Smooth muscle cell (in vitro differentiated cells): ENCODE data around the gene TAOK2. TPM values are rescaled to one million over a fixed set of nuclear protein-coding genes. Genes with fewer than 3 reads are reported as not detected.

Source experiments
- DNase-seq: peaks from one replicate; lab custom pipeline; 2025; ENCODE audit not compliant: unreplicated experiment; lab: John Stamatoyannopoulos, UW
- H2AFZ ChIP-seq: fragments of 200-600 bp; sonication (generic); 2 replicates; pipeline ENCODE4 v1.6.0; 2016; ENCODE audit warnings: antibody characterized with exemption, low read depth, mild to moderate bottlenecking
- H3F3A ChIP-seq: fragments of 200-600 bp; sonication (generic); 2 replicates; pipeline ENCODE4 v1.6.0; 2017; ENCODE audit warnings: antibody characterized with exemption, low read depth
- H3K27ac ChIP-seq: fragments of 200-600 bp; sonication (generic); 2 replicates; pipeline ENCODE4 v1.5.1; 2016; ENCODE audit warnings: low read depth, mild to moderate bottlenecking
- H3K27me3 ChIP-seq: fragments of 200-600 bp; sonication (generic); 2 replicates; pipeline ENCODE4 v1.6.1; 2016; ENCODE audit warnings: low read depth, mild to moderate bottlenecking
- H3K36me3 ChIP-seq: fragments of 200-600 bp; sonication (generic); 2 replicates; pipeline ENCODE4 v1.5.1; 2016; ENCODE audit warnings: low read depth
- H3K4me1 ChIP-seq: fragments of 200-600 bp; sonication (generic); 2 replicates; pipeline ENCODE4 v1.5.1; 2016; ENCODE audit warnings: low read depth
- H3K4me2 ChIP-seq: fragments of 200-600 bp; sonication (generic); 2 replicates; pipeline ENCODE4 v1.6.0; 2016; ENCODE audit warnings: mild to moderate bottlenecking
- H3K4me3 ChIP-seq: fragments of 200-600 bp; sonication (generic); 2 replicates; pipeline ENCODE4 v1.5.1; 2016; ENCODE audit warnings: mild to moderate bottlenecking
- H3K79me2 ChIP-seq: fragments of 200-600 bp; sonication (generic); 2 replicates; pipeline ENCODE4 v1.6.0; 2016; ENCODE audit warnings: low read depth, mild to moderate bottlenecking
- H3K9ac ChIP-seq: fragments of 200-600 bp; sonication (generic); 2 replicates; pipeline ENCODE4 v1.6.0; 2016; ENCODE audit warnings: low read depth
- H3K9me3 ChIP-seq: fragments of 200-600 bp; sonication (generic); replicated peaks from 2 replicates; pipeline ENCODE4 v1.5.1; 2016; ENCODE audit warnings: low read depth
- H4K20me1 ChIP-seq: fragments of 200-600 bp; sonication (generic); 2 replicates; pipeline ENCODE4 v1.6.0; 2016; ENCODE audit warnings: low read depth
- WGBS: methylation state at CpG from one replicate; pipeline ENCODE4 v1.1.7; 2016; ENCODE audit warnings: low lambda C conversion rate; 5-methylcytosine and 5-hydroxymethylcytosine counted together
- polyA plus RNA-seq: library from polyadenylated mRNA; unstranded; fragments of >200 nt; fragmentation: Nextera tagmentation; extraction: Ambion mirVana; gene quantifications from 2 replicates; pipeline ENCODE4 v1.2.1, GENCODE V29; 2016
- total RNA-seq: library from RNA; depleted of rRNA; stranded (reverse); fragments of >200 nt; gene quantifications from 2 replicates; pipeline ENCODE4 v1.2.3, GENCODE V29; 2014
- TF ChIP-seq, protein P1 (sequence below): fragments of 200-600 bp; sonication (generic); IDR thresholded peaks from 2 replicates; pipeline ENCODE4 v1.5.1; 2017; ENCODE audit warnings: borderline replicate concordance, mild to moderate bottlenecking, antibody characterized with exemption; ENCODE audit not compliant: insufficient read depth, poor library complexity, severe bottlenecking

TAOK2 gene
- total and polyA plus RNA-seq, 2 experiments from 2014 or later: 26.0 to 26.2 TPM

DNA sequence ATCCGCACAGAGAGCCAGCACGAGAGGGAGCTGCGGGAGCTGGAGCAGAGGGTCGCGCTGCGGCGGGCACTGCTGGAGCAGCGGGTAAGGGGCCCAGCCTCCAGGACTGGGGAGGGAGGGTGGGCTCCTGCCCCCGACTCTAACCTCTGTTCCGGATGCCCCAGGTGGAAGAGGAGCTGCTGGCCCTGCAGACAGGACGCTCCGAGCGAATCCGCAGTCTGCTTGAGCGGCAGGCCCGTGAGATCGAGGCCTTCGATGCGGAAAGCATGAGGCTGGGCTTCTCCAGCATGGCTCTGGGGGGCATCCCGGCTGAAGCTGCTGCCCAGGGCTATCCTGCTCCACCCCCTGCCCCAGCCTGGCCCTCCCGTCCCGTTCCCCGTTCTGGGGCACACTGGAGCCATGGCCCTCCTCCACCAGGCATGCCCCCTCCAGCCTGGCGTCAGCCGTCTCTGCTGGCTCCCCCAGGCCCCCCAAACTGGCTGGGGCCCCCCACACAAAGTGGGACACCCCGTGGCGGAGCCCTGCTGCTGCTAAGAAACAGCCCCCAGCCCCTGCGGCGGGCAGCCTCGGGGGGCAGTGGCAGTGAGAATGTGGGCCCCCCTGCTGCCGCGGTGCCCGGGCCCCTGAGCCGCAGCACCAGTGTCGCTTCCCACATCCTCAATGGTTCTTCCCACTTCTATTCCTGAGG, 17.4 kb downstream of the TAOK2 start:
- DNase-seq: no peak
- H3K4me2 ChIP-seq: no peak overlapping the region
- 98% methylated on average over 34 of the region's 35 CpGs for whole genome bisulfite sequencing
- TF ChIP-seq, protein P1, sequence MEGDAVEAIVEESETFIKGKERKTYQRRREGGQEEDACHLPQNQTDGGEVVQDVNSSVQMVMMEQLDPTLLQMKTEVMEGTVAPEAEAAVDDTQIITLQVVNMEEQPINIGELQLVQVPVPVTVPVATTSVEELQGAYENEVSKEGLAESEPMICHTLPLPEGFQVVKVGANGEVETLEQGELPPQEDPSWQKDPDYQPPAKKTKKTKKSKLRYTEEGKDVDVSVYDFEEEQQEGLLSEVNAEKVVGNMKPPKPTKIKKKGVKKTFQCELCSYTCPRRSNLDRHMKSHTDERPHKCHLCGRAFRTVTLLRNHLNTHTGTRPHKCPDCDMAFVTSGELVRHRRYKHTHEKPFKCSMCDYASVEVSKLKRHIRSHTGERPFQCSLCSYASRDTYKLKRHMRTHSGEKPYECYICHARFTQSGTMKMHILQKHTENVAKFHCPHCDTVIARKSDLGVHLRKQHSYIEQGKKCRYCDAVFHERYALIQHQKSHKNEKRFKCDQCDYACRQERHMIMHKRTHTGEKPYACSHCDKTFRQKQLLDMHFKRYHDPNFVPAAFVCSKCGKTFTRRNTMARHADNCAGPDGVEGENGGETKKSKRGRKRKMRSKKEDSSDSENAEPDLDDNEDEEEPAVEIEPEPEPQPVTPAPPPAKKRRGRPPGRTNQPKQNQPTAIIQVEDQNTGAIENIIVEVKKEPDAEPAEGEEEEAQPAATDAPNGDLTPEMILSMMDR: no peak
- no peak overlapping the region for H3K27ac ChIP-seq
- no peaks in the 10 kb centered on the region for H3K9me3 ChIP-seq
- H3K9ac ChIP-seq: no peak overlapping the region
- no peaks in the 10 kb centered on the region for H3K27me3 ChIP-seq
- no peaks in the 10 kb centered on the region for H3K36me3 ChIP-seq
- peaks cover 4% of the 10 kb centered on the region for H3F3A ChIP-seq
- no peaks in the 10 kb centered on the region for H4K20me1 ChIP-seq
- H2AFZ ChIP-seq: no peak overlapping the region
- peaks cover 5% of the 10 kb centered on the region for H3K4me1 ChIP-seq
- H3K4me3 ChIP-seq: no peak overlapping the region
- H3K79me2 ChIP-seq: no peaks in the 10 kb centered on the region

DNA sequence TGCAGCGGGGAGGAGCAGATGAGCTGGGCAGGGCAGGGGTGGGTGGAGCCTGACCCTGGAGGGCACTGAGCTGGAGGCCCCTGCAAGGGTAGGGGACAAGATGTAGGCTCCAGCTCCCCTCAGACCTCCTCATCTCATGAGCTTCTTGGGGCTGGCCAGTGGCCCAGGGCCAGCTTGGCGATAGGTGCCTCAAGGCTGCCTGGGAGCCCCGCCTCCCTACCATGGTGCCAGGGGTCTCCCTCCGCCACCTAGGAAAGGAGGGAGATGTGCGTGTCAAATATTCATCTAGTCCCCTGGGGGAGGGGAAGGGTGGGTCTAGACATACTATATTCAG, 17.9 kb downstream of the TAOK2 start:
- H3K27me3 ChIP-seq: no peaks in the 10 kb centered on the region
- WGBS: 97% methylated on average over 5 of the region's 5 CpGs
- H3F3A ChIP-seq: peaks cover 4% of the 10 kb centered on the region
- peaks cover 5% of the 10 kb centered on the region for H3K4me1 ChIP-seq
- no peak overlapping the region for H2AFZ ChIP-seq
- DNase-seq: no peak
- H3K36me3 ChIP-seq: no peaks in the 10 kb centered on the region
- no peak overlapping the region for H3K9ac ChIP-seq
- H3K27ac ChIP-seq: no peak overlapping the region
- no peaks in the 10 kb centered on the region for H4K20me1 ChIP-seq
- no peaks in the 10 kb centered on the region for H3K9me3 ChIP-seq
- no peaks in the 10 kb centered on the region for H3K79me2 ChIP-seq
- TF ChIP-seq, protein P1: no peak
- H3K4me2 ChIP-seq: no peak overlapping the region
- no peak overlapping the region for H3K4me3 ChIP-seq

DNA sequence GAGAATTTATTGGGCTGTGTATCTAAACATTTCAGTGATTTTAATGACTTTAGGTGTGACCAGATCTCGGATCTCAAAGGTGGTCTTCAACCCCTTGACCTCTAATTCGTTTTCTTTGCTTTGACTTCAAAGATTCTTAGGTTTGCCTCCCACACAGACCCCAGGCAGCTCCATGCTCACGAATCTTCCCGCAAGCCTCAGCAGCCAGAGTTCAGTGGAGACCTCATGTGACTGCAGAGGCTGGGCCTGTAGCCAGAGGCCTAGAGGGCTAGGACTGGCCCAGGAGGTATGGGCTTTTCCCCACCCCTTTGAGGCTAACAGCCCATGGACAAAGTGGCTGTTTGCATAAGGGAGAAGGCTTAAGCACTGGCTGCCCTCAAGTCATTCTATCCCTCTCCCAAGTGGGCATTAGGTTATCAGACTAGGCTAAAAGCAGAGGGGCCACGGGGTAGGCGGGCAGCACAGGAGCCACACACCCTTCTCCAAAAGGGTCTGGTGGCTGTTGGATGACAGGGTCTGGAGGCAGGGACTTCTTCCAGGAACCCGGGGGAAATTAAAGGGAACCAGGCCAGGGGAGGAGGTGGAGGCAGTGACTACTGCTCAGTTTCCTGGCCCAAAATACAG, 18.8 kb downstream of the TAOK2 start:
- Histone ChIP-seq H3K27me3 (no peaks in the 10 kb centered on the region), H3K36me3 (no peaks in the 10 kb centered on the region), H3K4me3 (no peak overlapping the region), H3K4me2 (no peak overlapping the region), H3K9ac (no peak overlapping the region), H2AFZ (no peak overlapping the region), H3K79me2 (peaks cover 9% of the 10 kb centered on the region), H3K4me1 (peaks cover 11% of the 10 kb centered on the region), H3F3A (peaks cover 4% of the 10 kb centered on the region), H3K27ac (no peak overlapping the region), H3K9me3 (no peaks in the 10 kb centered on the region), H4K20me1 (no peaks in the 10 kb centered on the region)
- no peak for DNase-seq
- WGBS: 92% methylated on average over 7 of the region's 7 CpGs
- TF ChIP-seq, protein P1: no peak
